ENCODE measurements around the gene GPHN. TPM values are rescaled to one million over a fixed set of nuclear protein-coding genes. Genes with fewer than 3 reads are reported as not detected.

GPHN gene
- total and polyA plus RNA-seq, 2 of the 8 experiments (the other 6 are each of a cell fraction or from before 2014, with no cell fraction given) = 6.0 to 16.0 TPM

DNA sequence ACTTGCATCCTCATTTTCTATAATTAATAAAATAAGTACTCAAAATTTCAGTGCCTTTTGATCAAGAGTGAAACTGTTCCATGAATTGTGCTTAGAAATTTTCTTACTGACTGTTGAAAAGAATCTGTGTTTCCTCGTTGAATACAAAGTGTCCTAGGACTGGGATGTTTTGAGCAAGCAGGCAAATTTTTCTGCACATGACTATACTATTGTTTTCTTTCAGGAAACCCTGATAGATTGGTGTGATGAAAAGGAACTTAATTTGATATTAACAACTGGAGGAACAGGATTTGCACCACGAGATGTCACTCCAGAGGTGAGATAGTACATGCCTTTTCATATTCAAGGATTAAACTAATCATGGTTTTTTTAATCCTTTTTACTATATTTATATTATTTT, 316.3 kb downstream of the GPHN start:
- no peak for FAIRE-seq
- CTCF ChIA-PET (ENCODE audit: partially characterized antibody) = no interaction called here
- Histone ChIP-seq H3K4me1 (replicated peaks in 1 of 4; ENCODE audit: control insufficient read depth in 3 of 4, insufficient read depth in 4 of 4, low read length in 3 of 4) (peaks cover 0 to 8% (median 3%) of the 10 kb centered on the region in 4 experiments; a peak in 2 of 7 replicates), H3K36me3 (ENCODE audit: control insufficient read depth in 2 of 4, insufficient read depth in 4 of 4, low read length in 3 of 4) (no peaks in the 10 kb centered on the region), H3K4me3 (ENCODE audit: extremely low read depth in 1 of 4, insufficient read depth in 2 of 4, low read depth in 3 of 4, low read length in 4 of 4) (no peak overlapping the region), H3K4me2 (ENCODE audit: insufficient read depth in 1 of 2, low read depth in 2 of 2, low read length in 2 of 2) (no peak overlapping the region), H2BK15ac (ENCODE audit: low read length) (no peak overlapping the region), H3K14ac (ENCODE audit: insufficient read length) (no peak overlapping the region), H2BK12ac (ENCODE audit: low read depth, low read length) (no peak overlapping the region), H4K8ac (ENCODE audit: extremely low read depth, insufficient read depth, low read length) (no peak overlapping the region), H4K20me1 (replicated peaks in 1 of 2; ENCODE audit: control insufficient read depth in 1 of 2, insufficient read depth in 2 of 2, low read length in 2 of 2) (no peaks in the 10 kb centered on the region), H2BK5ac (ENCODE audit: low read depth, low read length) (no peak overlapping the region), H3K79me1 (ENCODE audit: low read depth, low read length) (no peaks in the 10 kb centered on the region), H2BK20ac (ENCODE audit: low read length) (no peak overlapping the region), H3K4ac (replicated peaks; ENCODE audit: insufficient read length, low read depth, low read length) (no peak overlapping the region), H2AFZ (ENCODE audit: low read length) (no peak overlapping the region), H2AK5ac (ENCODE audit: low read depth, low read length) (no peak overlapping the region), H4K91ac (replicated peaks; ENCODE audit: insufficient read length, low read length) (no peak overlapping the region), H3K23me2 (ENCODE audit: low read depth, low read length) (no peaks in the 10 kb centered on the region), H3K56ac (replicated peaks; ENCODE audit: insufficient read length, low read depth, low read length) (no peak overlapping the region), H3K79me2 (ENCODE audit: control insufficient read depth in 1 of 2, insufficient read depth in 2 of 2, low read length in 2 of 2) (no peaks in the 10 kb centered on the region), H4K5ac (ENCODE audit: insufficient read length, low read depth, low read length) (no peak overlapping the region), H3K9ac (replicated peaks in 1 of 4; ENCODE audit: extremely low read depth in 1 of 4, low read depth in 3 of 4, low read length in 3 of 4) (no peak overlapping the region), H3K9me3 (ENCODE audit: insufficient read depth in 2 of 2, low read depth in 1 of 2, low read length in 1 of 2) (no peaks in the 10 kb centered on the region), H2BK120ac (replicated peaks; ENCODE audit: low read depth, low read length) (no peak overlapping the region), H3K23ac (ENCODE audit: insufficient read length) (no peak overlapping the region), H3K18ac (ENCODE audit: extremely low read depth, low read length) (no peak overlapping the region), H3K27me3 (replicated peaks in 1 of 4; ENCODE audit: control insufficient read depth in 3 of 4, extremely low read depth in 1 of 4, insufficient read depth in 3 of 4, low read length in 3 of 4) (no peaks in the 10 kb centered on the region), H3K27ac (ENCODE audit: low read depth, low read length) (no peak overlapping the region)
- POLR2A ChIA-PET (ENCODE audit: partially characterized antibody) = no interaction called here
- no peak for DNase-seq (ENCODE audit: low read depth in 1 of 2, low spot score in 2 of 2)
- 87% methylated on average over 2 of the region's 2 CpGs; no CpG with 5 or more reads in 1 of the 2 experiments for WGBS, 2 experiments (ENCODE audit: extremely low coverage in 1 of 2, insufficient coverage in 1 of 2, insufficient read length in 1 of 2, insufficient replicate concordance in 2 of 2, low coverage in 1 of 2, low lambda C conversion rate in 2 of 2, missing lambda C conversion rate in 1 of 2)
- TF ChIP-seq JUND (IDR thresholded peaks at IDR 0.05; ENCODE audit: low read length) (no peak), POU5F1 (IDR thresholded peaks at IDR 0.05; ENCODE audit: low read depth, low read length) (no peak), CHD2 (IDR thresholded peaks at IDR 0.05; ENCODE audit: low read length) (no peak), SIRT6 (IDR thresholded peaks at IDR 0.05; ENCODE audit: low read length) (no peak), MAX (IDR thresholded peaks at IDR 0.05) (no peak), SIX5 (IDR thresholded peaks at IDR 0.05; ENCODE audit: low read depth, low read length) (no peak), KDM1A (IDR thresholded peaks at IDR 0.05; ENCODE audit: borderline replicate concordance, low read length) (no peak), YY1 (IDR thresholded peaks at IDR 0.05; ENCODE audit: low read depth, low read length) (no peak), SRF (IDR thresholded peaks at IDR 0.05; ENCODE audit: low read depth, low read length) (no peak), MAFK (IDR thresholded peaks at IDR 0.05; ENCODE audit: low read depth, low read length) (no peak), PHF8 (conservative IDR thresholded peaks at IDR 0.05; ENCODE audit: low read depth, low read length) (no peak), CTCF (IDR thresholded peaks at IDR 0.05; ENCODE audit: control extremely low read depth in 1 of 3, insufficient read depth in 1 of 3, low read depth in 1 of 3, low read length in 3 of 3) (no peak)

Data from H1 (cell line).